SK-N-MC (cell line): ENCODE results near the gene TMEM273.

ENCODE experiments used
- DNase-seq: peaks from one replicate; pipeline ENCODE4 v3.0.0-alpha.2; 2011; ENCODE audit warnings: low read depth, low spot score
- H3K27ac ChIP-seq: fragments of 200-600 bp; sonication (generic); 2 replicates; pipeline ENCODE4 v1.5.1; 2016; ENCODE audit warnings: mixed run types
- H3K36me3 ChIP-seq: fragments of 200-600 bp; sonication (generic); 2 replicates; pipeline ENCODE4 v1.6.1; 2017; ENCODE audit warnings: antibody characterized with exemption, low read length, mixed read lengths; ENCODE audit not compliant: insufficient read depth
- H3K4me3 ChIP-seq: fragments of 200-600 bp; sonication (generic); 2 replicates; pipeline ENCODE4 v1.5.1; 2016
- H3K9ac ChIP-seq: fragments of 200-600 bp; sonication (generic); 2 replicates; pipeline ENCODE4 v1.8.0; 2017; ENCODE audit warnings: mixed run types, mixed read lengths; ENCODE audit not compliant: insufficient read length
- H3K9me3 ChIP-seq: fragments of 200-600 bp; sonication (generic); 2 replicates; pipeline ENCODE4 v1.6.1; 2017; ENCODE audit warnings: low read depth, mild to moderate bottlenecking, antibody characterized with exemption, low read length, moderate library complexity, mixed read lengths
- EZH2 ChIP-seq: fragments of 200-600 bp; sonication (generic); IDR thresholded peaks from one replicate; pipeline ENCODE4 v1.6.1; 2017; ENCODE audit warnings: antibody characterized with exemption
- FOXP2 ChIP-seq: optimal IDR thresholded peaks from 2 replicates; pipeline ENCODE3; 2011; ENCODE audit warnings: mild to moderate bottlenecking, moderate library complexity; ENCODE audit not compliant: insufficient read depth; ENCODE audit errors: extremely low read length, control extremely low read depth
- POLR2AphosphoS5 ChIP-seq: IDR thresholded peaks from 2 replicates; pipeline ENCODE4 v1.6.1; 2012; ENCODE audit warnings: mild to moderate bottlenecking, low read depth, low read length, borderline replicate concordance

TMEM273 gene

DNA sequence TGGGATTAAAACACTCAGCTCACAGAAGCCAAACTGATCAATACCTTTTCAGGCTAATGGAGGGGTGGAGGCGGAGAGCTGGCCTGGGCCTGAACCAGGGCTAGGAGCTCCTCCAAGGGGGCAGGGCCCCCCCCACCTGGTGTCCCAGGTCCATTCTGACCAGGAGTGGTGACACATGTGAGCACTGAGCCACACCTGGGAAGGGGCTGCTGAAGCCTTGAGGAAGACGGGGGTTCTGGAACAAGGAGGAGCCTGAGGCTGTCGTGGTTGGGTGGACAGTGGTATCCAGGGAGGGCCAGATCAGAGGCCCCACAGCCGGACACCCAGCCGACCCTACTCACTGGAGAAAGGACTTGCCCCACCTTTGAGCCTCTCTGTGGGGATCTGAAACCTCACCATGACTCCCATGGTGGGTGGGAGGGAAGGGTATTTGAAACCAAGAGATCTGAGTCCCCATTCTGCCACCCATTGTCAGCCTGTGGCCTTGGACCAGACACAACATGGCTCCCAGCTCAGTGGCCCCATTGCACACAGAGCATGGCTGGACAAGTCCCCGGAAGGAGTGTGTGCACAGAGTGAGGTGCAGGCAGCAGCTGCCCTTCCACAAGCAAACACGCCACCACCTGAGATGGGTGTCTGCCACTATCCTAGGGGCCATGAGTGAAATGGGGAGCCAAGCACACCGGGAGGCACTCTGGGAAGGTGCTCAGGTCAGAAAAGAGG is 12.4 kb downstream of the TMEM273 start:
- H3K36me3 ChIP-seq: no peaks in the 10 kb centered on the region
- H3K9me3 ChIP-seq: no peaks in the 10 kb centered on the region
- H3K4me3 ChIP-seq: no peak overlapping the region
- TF ChIP-seq EZH2 (no peak), FOXP2 (no peak), POLR2AphosphoS5 (no peak)
- H3K27ac ChIP-seq: no peak overlapping the region
- no peak for DNase-seq
- no peak overlapping the region for H3K9ac ChIP-seq

DNA sequence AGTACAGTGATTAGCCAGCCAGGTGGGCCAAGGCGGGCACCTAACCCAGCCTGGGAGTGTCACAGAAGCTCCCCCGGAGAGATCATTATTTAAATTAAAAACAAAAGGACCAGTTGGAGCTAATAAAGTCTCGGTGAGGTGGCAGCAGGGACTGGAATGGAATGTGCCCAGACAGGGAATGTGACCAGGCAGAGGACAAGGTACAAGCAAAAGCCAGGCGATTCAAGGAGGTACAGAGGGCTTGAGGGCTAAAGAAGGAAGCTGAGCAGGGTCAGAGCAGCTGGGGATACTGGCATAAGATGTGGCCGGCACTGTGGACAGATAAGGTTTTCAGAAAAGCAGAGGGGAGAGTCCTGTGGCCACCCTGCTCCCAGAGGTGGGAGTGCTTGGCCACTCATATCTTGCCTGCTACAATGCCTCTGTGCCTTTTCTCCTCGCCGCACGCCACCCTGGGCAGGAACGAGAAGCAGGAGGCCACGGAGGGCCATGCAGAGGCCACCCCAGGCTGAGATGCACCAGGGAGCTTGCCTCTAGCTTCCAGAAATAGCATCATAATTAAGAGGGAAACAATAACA is 13.2 kb downstream of the TMEM273 start:
- no peaks in the 10 kb centered on the region for H3K9me3 ChIP-seq
- H3K36me3 ChIP-seq: no peaks in the 10 kb centered on the region
- no peak overlapping the region for H3K27ac ChIP-seq
- H3K9ac ChIP-seq: no peak overlapping the region
- H3K4me3 ChIP-seq: no peak overlapping the region
- no peak for DNase-seq
- no peak for TF ChIP-seq FOXP2
- no peak for TF ChIP-seq POLR2AphosphoS5
- TF ChIP-seq EZH2: no peak

DNA sequence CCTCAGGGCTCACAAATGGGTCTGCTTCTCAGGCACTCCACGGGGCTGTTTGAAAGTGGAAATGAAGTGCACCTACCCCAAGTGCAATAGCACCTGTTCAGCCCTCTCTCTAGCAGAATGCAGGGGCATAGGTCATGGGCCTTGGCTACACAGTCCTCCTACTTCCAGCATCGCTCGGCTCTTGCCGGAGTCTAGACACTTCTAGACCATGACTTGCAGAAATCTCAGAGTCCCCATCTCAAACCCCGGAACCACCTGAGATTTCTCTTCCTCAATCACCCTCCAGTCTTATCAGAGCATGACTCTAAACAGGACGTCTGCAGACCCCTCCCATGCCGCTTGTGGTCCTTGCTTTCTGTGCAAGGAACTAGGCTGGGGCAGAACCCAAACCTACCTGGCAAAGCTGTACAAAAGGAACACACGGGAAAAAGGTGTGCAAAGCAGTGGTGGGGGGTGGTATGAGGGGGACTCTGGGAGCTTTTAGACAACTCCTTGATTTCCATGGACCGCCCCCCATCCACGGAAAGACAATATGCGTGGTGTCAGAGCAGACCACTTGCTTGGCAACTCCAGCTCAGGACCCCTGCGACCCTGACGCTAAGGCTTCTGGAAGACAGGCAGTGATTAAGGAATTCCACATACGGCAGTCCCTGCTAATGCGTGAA is 13.8 kb downstream of the TMEM273 start:
- Histone ChIP-seq H3K9me3 (no peaks in the 10 kb centered on the region), H3K27ac (no peak overlapping the region), H3K9ac (no peak overlapping the region), H3K36me3 (no peaks in the 10 kb centered on the region), H3K4me3 (no peak overlapping the region)
- no peak for TF ChIP-seq FOXP2
- no peak for TF ChIP-seq POLR2AphosphoS5
- TF ChIP-seq EZH2: no peak
- no peak for DNase-seq

DNA sequence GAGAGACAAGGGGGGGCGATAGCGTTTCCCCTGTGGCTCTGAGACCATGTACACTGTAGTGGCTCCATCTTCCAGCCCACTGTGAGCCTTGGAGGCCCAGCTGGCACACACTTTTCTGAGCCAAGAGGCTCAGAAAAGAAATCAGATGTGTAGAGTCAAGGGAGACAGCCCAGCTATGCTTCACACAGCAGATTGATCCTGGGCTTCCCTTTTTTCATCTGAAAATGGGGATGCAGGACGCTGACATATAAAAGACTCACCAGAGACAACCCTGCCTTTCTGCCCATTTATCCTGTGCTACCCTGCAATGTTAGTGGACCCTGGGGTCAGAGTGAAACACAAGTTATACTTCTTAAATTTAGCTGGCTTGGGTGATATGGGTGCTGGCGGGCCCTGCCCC is 14.3 kb downstream of the TMEM273 start:
- Histone ChIP-seq H3K27ac (no peak overlapping the region), H3K9me3 (no peaks in the 10 kb centered on the region), H3K9ac (no peak overlapping the region), H3K36me3 (no peaks in the 10 kb centered on the region), H3K4me3 (no peak overlapping the region)
- no peak for TF ChIP-seq FOXP2
- no peak for TF ChIP-seq EZH2
- no peak for DNase-seq

DNA sequence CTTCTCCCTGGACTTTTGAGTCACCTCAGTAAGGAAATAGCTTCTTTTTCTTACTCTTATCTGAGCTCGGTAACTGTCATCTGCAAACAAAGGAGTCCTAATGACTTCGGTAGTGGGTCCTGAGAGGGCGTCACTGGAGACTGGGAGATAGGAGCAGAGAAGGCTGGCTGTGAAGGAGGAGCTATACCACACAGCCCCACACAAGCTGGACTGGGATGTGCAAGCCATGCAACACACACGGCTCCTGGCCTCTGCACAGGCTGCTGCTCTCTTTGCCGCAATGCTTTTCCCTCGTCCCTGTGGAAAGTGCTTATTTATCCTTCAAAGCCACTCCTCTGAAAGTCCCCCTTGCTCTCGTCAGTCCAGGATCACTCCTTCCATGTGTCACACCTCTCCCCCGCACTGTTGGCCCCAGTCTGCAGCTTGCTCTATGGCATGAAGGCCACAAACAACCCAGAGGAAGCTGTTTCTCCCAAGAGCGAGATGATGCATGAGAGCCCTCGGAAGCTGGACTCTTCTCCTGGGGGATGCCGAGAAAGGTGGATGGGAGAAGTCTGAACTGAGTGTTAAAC is 14.9 kb downstream of the TMEM273 start:
- DNase-seq: no peak
- TF ChIP-seq FOXP2: no peak
- TF ChIP-seq POLR2AphosphoS5: no peak
- TF ChIP-seq EZH2: no peak

DNA sequence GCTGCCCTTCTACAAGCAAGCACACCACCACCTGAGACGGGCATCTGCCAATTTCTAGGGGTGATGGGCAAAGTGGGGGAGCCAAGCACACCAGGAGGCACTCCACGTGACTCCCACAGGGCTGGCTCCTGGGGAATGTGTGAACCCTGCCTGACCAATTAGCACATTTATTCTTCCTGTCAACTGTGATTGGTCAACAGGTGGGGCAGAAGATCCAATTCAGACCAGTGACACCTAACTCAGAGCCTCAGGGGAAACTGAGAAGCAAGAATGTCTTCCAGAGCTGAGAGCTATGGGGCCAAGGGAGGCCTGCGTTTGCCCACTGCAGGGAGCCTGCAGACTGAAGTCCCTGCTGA is 15.4 kb downstream of the TMEM273 start:
- Histone ChIP-seq H3K4me3 (no peak overlapping the region), H3K9me3 (no peaks in the 10 kb centered on the region), H3K36me3 (no peaks in the 10 kb centered on the region), H3K9ac (no peak overlapping the region), H3K27ac (no peak overlapping the region)
- TF ChIP-seq EZH2 (no peak), FOXP2 (no peak), POLR2AphosphoS5 (no peak)
- DNase-seq: no peak

More for the DNA sequence above, 14.9 kb downstream of the TMEM273 start:
- no peaks in the 10 kb centered on the region for H3K36me3 ChIP-seq
- H3K27ac ChIP-seq: no peak overlapping the region
- no peak overlapping the region for H3K9ac ChIP-seq
- H3K4me3 ChIP-seq: no peak overlapping the region
- H3K9me3 ChIP-seq: no peaks in the 10 kb centered on the region

DNA sequence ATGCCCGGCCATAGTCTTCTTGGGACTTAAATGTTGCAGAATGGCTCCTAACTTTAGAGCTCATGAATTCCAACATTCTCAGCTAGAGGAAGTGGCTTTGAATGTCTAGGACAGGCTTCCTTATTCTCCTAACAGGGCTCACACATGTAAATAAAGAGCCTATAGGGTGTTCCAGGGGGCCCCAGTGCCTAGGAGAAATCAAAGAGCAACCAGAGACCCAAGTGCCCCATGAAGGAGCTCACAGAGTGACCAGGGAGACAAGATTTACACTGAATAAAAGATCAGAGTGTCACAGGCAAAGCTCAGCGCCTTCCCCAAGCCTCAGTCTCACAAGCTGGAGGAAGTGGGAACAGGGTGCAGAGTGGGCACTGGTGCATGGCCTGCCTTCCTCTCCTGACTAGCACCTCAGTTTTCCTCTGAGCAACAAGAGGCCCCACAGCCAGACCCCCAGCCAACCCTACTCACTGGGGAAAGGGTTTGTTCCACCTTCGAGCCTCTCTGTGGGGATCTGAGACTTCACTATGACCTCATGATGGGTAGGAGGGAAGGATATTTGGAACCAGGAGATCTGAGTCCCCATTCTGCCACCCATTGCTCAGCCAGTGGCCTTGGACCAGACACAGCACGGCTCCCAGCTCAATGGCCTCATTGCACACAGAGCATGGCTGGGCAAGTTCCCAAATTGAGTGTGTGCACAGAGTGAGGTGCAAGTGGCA is 16.0 kb downstream of the TMEM273 start:
- no peaks in the 10 kb centered on the region for H3K36me3 ChIP-seq
- TF ChIP-seq POLR2AphosphoS5: no peak
- no peak for TF ChIP-seq FOXP2
- TF ChIP-seq EZH2: no peak
- no peak overlapping the region for H3K9ac ChIP-seq
- DNase-seq: no peak
- H3K9me3 ChIP-seq: no peaks in the 10 kb centered on the region
- H3K4me3 ChIP-seq: no peak overlapping the region
- H3K27ac ChIP-seq: no peak overlapping the region
